Keratinocyte (primary cell): ENCODE results near the gene EIF2S3B. TPM values are rescaled to one million over a fixed set of nuclear protein-coding genes. Genes with fewer than 3 reads are reported as not detected.

ENCODE experiments used
- DNase-seq: peaks from one replicate; pipeline ENCODE4 v3.0.0-alpha.2; 2011; ENCODE audit warnings: low read depth, missing footprints, low spot score
- FAIRE-seq: peaks from 2 replicates; lab custom pipeline; 2011; peaks lifted over from hg19 to GRCh38; lab: Jason Lieb, UNC
- H2AFZ ChIP-seq: 2 replicates; pipeline ENCODE4 v1.6.0; 2012; ENCODE audit warnings: low read length, control low read depth, inconsistent platforms; ENCODE audit not compliant: control insufficient read depth
- H3K27ac ChIP-seq: 2 replicates; pipeline ENCODE4 v1.5.1; 2011; ENCODE audit warnings: low read length; ENCODE audit not compliant: control insufficient read depth, insufficient read depth
- H3K27me3 ChIP-seq: 3 replicates; pipeline ENCODE4 v1.6.0; 2011; ENCODE audit warnings: low read length; ENCODE audit not compliant: control insufficient read depth, insufficient read depth; ENCODE audit errors: extremely low read depth
- H3K36me3 ChIP-seq, 2 experiments: 2 replicates in 1 of 2; 3 replicates in 1 of 2; pipeline ENCODE4 v1.5.1; 2011; ENCODE audit warnings: low read length in 2 of 2, mild to moderate bottlenecking in 1 of 2; ENCODE audit not compliant: control insufficient read depth in 2 of 2, insufficient read depth in 2 of 2; ENCODE audit errors: extremely low read depth in 1 of 2
- H3K4me1 ChIP-seq: 3 replicates; pipeline ENCODE4 v1.5.1; 2011; ENCODE audit warnings: low read length; ENCODE audit not compliant: control insufficient read depth, insufficient read depth; ENCODE audit errors: extremely low read depth
- H3K4me2 ChIP-seq: 3 replicates; pipeline ENCODE4 v1.6.0; 2011; ENCODE audit warnings: low read depth, low read length; ENCODE audit not compliant: control insufficient read depth, insufficient read depth; ENCODE audit errors: extremely low read depth
- H3K4me3 ChIP-seq, 3 experiments: fragments of 200-600 bp in 1 of 3; sonication (generic) in 1 of 3; 2 replicates in 2 of 3; 3 replicates in 1 of 3; pipeline ENCODE4 v1.5.1; 2011 to 2016; ENCODE audit warnings: low read length in 3 of 3, mild to moderate bottlenecking in 3 of 3, control low read depth in 2 of 3, inconsistent platforms in 1 of 3, low read depth in 1 of 3, mixed read lengths in 1 of 3, mixed run types in 1 of 3, moderate library complexity in 1 of 3; ENCODE audit not compliant: control insufficient read depth in 2 of 3, insufficient read depth in 2 of 3; ENCODE audit errors: extremely low read depth in 1 of 3
- H3K79me2 ChIP-seq: 2 replicates; pipeline ENCODE4 v1.6.0; 2012; ENCODE audit warnings: low read length; ENCODE audit not compliant: control insufficient read depth, insufficient read depth
- H3K9ac ChIP-seq: 3 replicates; pipeline ENCODE4 v1.6.0; 2011; ENCODE audit warnings: low read length; ENCODE audit not compliant: control insufficient read depth, insufficient read depth; ENCODE audit errors: extremely low read depth
- H3K9me1 ChIP-seq: 3 replicates; pipeline ENCODE4 v1.6.0; 2011; ENCODE audit warnings: low read length; ENCODE audit not compliant: control insufficient read depth, insufficient read depth; ENCODE audit errors: extremely low read depth
- H3K9me3 ChIP-seq: 2 replicates; pipeline ENCODE4 v1.5.1; 2012; ENCODE audit warnings: low read depth, low read length; ENCODE audit not compliant: control insufficient read depth
- H4K20me1 ChIP-seq: 3 replicates; pipeline ENCODE4 v1.6.0; 2011; ENCODE audit warnings: low read length; ENCODE audit not compliant: control insufficient read depth, insufficient read depth; ENCODE audit errors: extremely low read depth
- EZH2 ChIP-seq: IDR thresholded peaks from one replicate; pipeline ENCODE4 v1.6.1; 2012; ENCODE audit warnings: inconsistent platforms, mild to moderate bottlenecking, low read length, moderate library complexity
- dilution Hi-C: fragments of 300-500 bp; cut with MboI; formaldehyde crosslinking; loops from one replicate; pipeline ENCODE4 v1.7.0; 2020; ENCODE audit warnings: low sequenced_read_pairs; ENCODE audit not compliant: extremely low pct_ligation_motif_present
- polyA plus RNA-seq, 5 experiments: library from polyadenylated mRNA; depleted of rRNA in 3 of 5; stranded (reverse) in 3 of 5; stranded (forward) in 1 of 5; unstranded in 1 of 5; fragments of >200 nt; gene quantifications; 1 replicate in 1 of 5; 2 replicates in 3 of 5; 3 replicates in 1 of 5; pipeline versions ENCODE4 v1.2.1 to v1.2.3, GENCODE V29; 2011 to 2012; ENCODE audit warnings: missing spikeins in 2 of 5, low read depth in 1 of 5, low replicate concordance in 1 of 5
- TF ChIP-seq, protein P1 (sequence below), 3 experiments: IDR thresholded peaks in 1 of 3; conservative IDR thresholded peaks in 1 of 3; optimal IDR thresholded peaks in 1 of 3; 2 replicates in 2 of 3; 3 replicates in 1 of 3; pipeline versions ENCODE3 to v1.5.1; 2011; ENCODE audit warnings: low read length in 3 of 3, mild to moderate bottlenecking in 3 of 3, moderate library complexity in 2 of 3, control low read depth in 1 of 3, inconsistent platforms in 1 of 3; ENCODE audit not compliant: insufficient read depth in 2 of 3; ENCODE audit errors: extremely low read depth in 1 of 3

The EIF2S3B gene
- polyA plus RNA-seq, 1 donor (not counting 4 experiments of a cell fraction or from before 2014, with no cell fraction given): 0.66 TPM

- H2AFZ ChIP-seq: no peak overlapping the region
- H3K36me3 ChIP-seq: no peaks in the 10 kb centered on the region
- H3K9me1 ChIP-seq: no peaks in the 10 kb centered on the region
- no peaks in the 10 kb centered on the region for H4K20me1 ChIP-seq
- no peaks in the 10 kb centered on the region for H3K4me1 ChIP-seq
- H3K79me2 ChIP-seq: no peaks in the 10 kb centered on the region
- no peaks in the 10 kb centered on the region for H3K27me3 ChIP-seq
- FAIRE-seq: no peak
- TF ChIP-seq, protein P1, sequence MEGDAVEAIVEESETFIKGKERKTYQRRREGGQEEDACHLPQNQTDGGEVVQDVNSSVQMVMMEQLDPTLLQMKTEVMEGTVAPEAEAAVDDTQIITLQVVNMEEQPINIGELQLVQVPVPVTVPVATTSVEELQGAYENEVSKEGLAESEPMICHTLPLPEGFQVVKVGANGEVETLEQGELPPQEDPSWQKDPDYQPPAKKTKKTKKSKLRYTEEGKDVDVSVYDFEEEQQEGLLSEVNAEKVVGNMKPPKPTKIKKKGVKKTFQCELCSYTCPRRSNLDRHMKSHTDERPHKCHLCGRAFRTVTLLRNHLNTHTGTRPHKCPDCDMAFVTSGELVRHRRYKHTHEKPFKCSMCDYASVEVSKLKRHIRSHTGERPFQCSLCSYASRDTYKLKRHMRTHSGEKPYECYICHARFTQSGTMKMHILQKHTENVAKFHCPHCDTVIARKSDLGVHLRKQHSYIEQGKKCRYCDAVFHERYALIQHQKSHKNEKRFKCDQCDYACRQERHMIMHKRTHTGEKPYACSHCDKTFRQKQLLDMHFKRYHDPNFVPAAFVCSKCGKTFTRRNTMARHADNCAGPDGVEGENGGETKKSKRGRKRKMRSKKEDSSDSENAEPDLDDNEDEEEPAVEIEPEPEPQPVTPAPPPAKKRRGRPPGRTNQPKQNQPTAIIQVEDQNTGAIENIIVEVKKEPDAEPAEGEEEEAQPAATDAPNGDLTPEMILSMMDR (optimal IDR thresholded peaks at IDR 0.05 in 1 of 3, IDR thresholded peaks at IDR 0.05 in 1 of 3, conservative IDR thresholded peaks at IDR 0.05 in 1 of 3; ENCODE audit: extremely low read depth in 1 of 3, insufficient read depth in 2 of 3, low read length in 3 of 3): no peak
- TF ChIP-seq EZH2: no peak
- no peak for DNase-seq
- H3K27ac ChIP-seq: no peak overlapping the region
- H3K9ac ChIP-seq: no peak overlapping the region
- dilution Hi-C loops: no loop called here
- H3K4me3 ChIP-seq: no peak overlapping the region
- H3K9me3 ChIP-seq: no peaks in the 10 kb centered on the region
- no peak overlapping the region for H3K4me2 ChIP-seq
These were observed 32.0 kb downstream of the EIF2S3B start for GRCh38 chr12:10537721-10538120.

- Histone ChIP-seq H3K9me3 (no peaks in the 10 kb centered on the region), H3K27ac (no peak overlapping the region), H4K20me1 (no peaks in the 10 kb centered on the region), H3K9ac (no peak overlapping the region), H3K4me2 (no peak overlapping the region), H3K9me1 (no peaks in the 10 kb centered on the region), H2AFZ (no peak overlapping the region), H3K4me1 (no peaks in the 10 kb centered on the region), H3K4me3 (no peak overlapping the region), H3K79me2 (no peaks in the 10 kb centered on the region), H3K27me3 (no peaks in the 10 kb centered on the region), H3K36me3 (no peaks in the 10 kb centered on the region)
- TF ChIP-seq, protein P1 (optimal IDR thresholded peaks at IDR 0.05 in 1 of 3, IDR thresholded peaks at IDR 0.05 in 1 of 3, conservative IDR thresholded peaks at IDR 0.05 in 1 of 3; ENCODE audit: extremely low read depth in 1 of 3, insufficient read depth in 2 of 3, low read length in 3 of 3): no peak
- TF ChIP-seq EZH2: no peak
- dilution Hi-C loops: no loop called here
- DNase-seq: no peak
- no peak for FAIRE-seq
These were observed 35.1 kb downstream of the EIF2S3B start for GRCh38 chr12:10540776-10541205.
